ENCODE results near the gene PLCH2.

PLCH2 gene

GRCh38 chr1:2477791-2478499 lies 1.9 kb downstream of the PLCH2 start:
- no peak for DNase-seq (ENCODE audit: low spot score)

- no peak for DNase-seq (ENCODE audit: low spot score)
These were observed 3.1 kb downstream of the PLCH2 start for GRCh38 chr1:2479186-2479585.

GRCh38 chr1:2479618-2480017 lies 3.5 kb downstream of the PLCH2 start:
- DNase-seq (ENCODE audit: low spot score): no peak

- no peak for DNase-seq (ENCODE audit: low spot score)
These were observed 4.3 kb downstream of the PLCH2 start for GRCh38 chr1:2480236-2480985.

- no peak for DNase-seq (ENCODE audit: low spot score)
These were observed 4.9 kb downstream of the PLCH2 start for GRCh38 chr1:2480986-2481364.

GRCh38 chr1:2481885-2482284 lies 5.8 kb downstream of the PLCH2 start:
- DNase-seq (ENCODE audit: low spot score): no peak

GRCh38 chr1:2482588-2482987 lies 6.5 kb downstream of the PLCH2 start:
- no peak for DNase-seq (ENCODE audit: low spot score)

GRCh38 chr1:2483026-2483425 lies 6.9 kb downstream of the PLCH2 start:
- no peak for DNase-seq (ENCODE audit: low spot score)

- no peak for DNase-seq (ENCODE audit: low spot score)
These were observed 7.9 kb downstream of the PLCH2 start for GRCh38 chr1:2483970-2484369.

- no peak for DNase-seq (ENCODE audit: low spot score)
These were observed 10.0 kb downstream of the PLCH2 start for GRCh38 chr1:2486041-2486440.

GRCh38 chr1:2486558-2486957 lies 10.5 kb downstream of the PLCH2 start:
- no peak for DNase-seq (ENCODE audit: low spot score)

GRCh38 chr1:2488688-2489087 lies 12.6 kb downstream of the PLCH2 start:
- DNase-seq (ENCODE audit: low spot score): no peak

- DNase-seq (ENCODE audit: low spot score): no peak
These were observed 13.5 kb downstream of the PLCH2 start for GRCh38 chr1:2489615-2490014.

GRCh38 chr1:2492091-2492490 lies 16.0 kb downstream of the PLCH2 start:
- no peak for DNase-seq (ENCODE audit: low spot score)

GRCh38 chr1:2493218-2493617 lies 17.1 kb downstream of the PLCH2 start:
- DNase-seq (ENCODE audit: low spot score): no peak

- DNase-seq (ENCODE audit: low spot score): peak; percentile 2
These were observed 17.7 kb downstream of the PLCH2 start for GRCh38 chr1:2493691-2494322.

GRCh38 chr1:2494323-2494693 lies 18.2 kb downstream of the PLCH2 start:
- no peak for DNase-seq (ENCODE audit: low spot score)

- DNase-seq (ENCODE audit: low spot score): no peak
These were observed 18.9 kb downstream of the PLCH2 start for GRCh38 chr1:2495026-2495425.

GRCh38 chr1:2495546-2495945 lies 19.5 kb downstream of the PLCH2 start:
- DNase-seq (ENCODE audit: low spot score): no peak

- peak; percentile 26 for DNase-seq (ENCODE audit: low spot score)
These were observed 20.1 kb downstream of the PLCH2 start for GRCh38 chr1:2496087-2496622.

GRCh38 chr1:2496746-2497145 lies 20.7 kb downstream of the PLCH2 start:
- no peak for DNase-seq (ENCODE audit: low spot score)

- DNase-seq (ENCODE audit: low spot score): no peak
These were observed 21.8 kb downstream of the PLCH2 start for GRCh38 chr1:2497891-2498290.

GRCh38 chr1:2498648-2499047 lies 22.6 kb downstream of the PLCH2 start:
- no peak for DNase-seq (ENCODE audit: low spot score)
